Liver (tissue), 9 donors: ENCODE measurements around the gene MAP2K7. TPM values are rescaled to one million over a fixed set of nuclear protein-coding genes. Genes with fewer than 3 reads are reported as not detected.

Source experiments
- DNase-seq: peaks from one replicate; pipeline ENCODE4 v3.0.0-alpha.2; 2017; ENCODE audit warnings: low spot score
- H3K27ac ChIP-seq, 2 donors: one replicate each; pipeline ENCODE4 v1.7.0; 2013; ENCODE audit warnings: inconsistent platforms in 2 of 2, low read length in 2 of 2, control low read depth in 1 of 2, low read depth in 1 of 2, mild to moderate bottlenecking in 1 of 2
- H3K27me3 ChIP-seq, 4 donors: one replicate each; pipeline versions ENCODE4 v1.6.1 to v1.7.0; 2013; ENCODE audit warnings: low read length in 3 of 4, inconsistent platforms in 1 of 4, mild to moderate bottlenecking in 1 of 4, moderate library complexity in 1 of 4; ENCODE audit not compliant: control insufficient read depth in 4 of 4, insufficient read depth in 4 of 4
- H3K36me3 ChIP-seq, 4 donors: one replicate each; pipeline versions ENCODE4 v1.6.1 to v1.7.0; 2013; ENCODE audit warnings: low read length in 3 of 4, mild to moderate bottlenecking in 3 of 4, low read depth in 1 of 4, moderate library complexity in 1 of 4; ENCODE audit not compliant: control insufficient read depth in 4 of 4, insufficient read depth in 3 of 4
- H3K4me1 ChIP-seq, 4 donors: one replicate each; pipeline versions ENCODE4 v1.6.1 to v1.7.0; 2013; ENCODE audit warnings: low read length in 3 of 4, mild to moderate bottlenecking in 3 of 4, moderate library complexity in 1 of 4; ENCODE audit not compliant: control insufficient read depth in 4 of 4, insufficient read depth in 4 of 4
- H3K4me3 ChIP-seq, 3 donors: one replicate each; pipeline versions ENCODE4 v1.6.1 to v1.7.0; 2013; ENCODE audit warnings: low read length in 3 of 3, control low read depth in 1 of 3, low read depth in 1 of 3, mild to moderate bottlenecking in 1 of 3
- H3K9ac ChIP-seq, 2 donors: one replicate each; pipeline ENCODE4 v1.7.0; 2013; ENCODE audit warnings: low read length in 2 of 2, mild to moderate bottlenecking in 2 of 2, moderate library complexity in 2 of 2, control low read depth in 1 of 2, low read depth in 1 of 2
- H3K9me3 ChIP-seq, 4 donors: one replicate each; pipeline versions ENCODE4 v1.6.1 to v1.7.0; 2013; ENCODE audit warnings: low read length in 3 of 4; ENCODE audit not compliant: control insufficient read depth in 4 of 4
- ATF3 ChIP-seq: IDR thresholded peaks from 2 replicates; pipeline ENCODE4 v1.6.1; 2016; ENCODE audit warnings: antibody characterized with exemption
- CTCF ChIP-seq: fragments of 150-350 bp; IDR thresholded peaks from 2 replicates; pipeline ENCODE4 v1.5.1; 2017; ENCODE audit warnings: improper control_type of control experiment, low read depth, low read length; ENCODE audit not compliant: missing input control
- EGR1 ChIP-seq, 2 donors: IDR thresholded peaks; 2 replicates each; pipeline ENCODE4 v1.6.1; 2016 to 2018; ENCODE audit warnings: antibody characterized with exemption in 2 of 2, low read depth in 2 of 2
- FOXA1 ChIP-seq: IDR thresholded peaks from 2 replicates; pipeline ENCODE4 v1.6.1; 2016; ENCODE audit warnings: antibody characterized with exemption
- FOXA2 ChIP-seq: IDR thresholded peaks from 2 replicates; pipeline ENCODE4 v1.6.1; 2016; ENCODE audit warnings: antibody characterized with exemption
- GABPA ChIP-seq, 2 donors: IDR thresholded peaks in 1 of 2; conservative IDR thresholded peaks in 1 of 2; 2 replicates each; pipeline ENCODE4 v1.6.1; 2016; ENCODE audit warnings: antibody characterized with exemption in 2 of 2, mild to moderate bottlenecking in 1 of 2, moderate library complexity in 1 of 2
- HNF4A ChIP-seq, 2 donors: conservative IDR thresholded peaks; 2 replicates each; pipeline ENCODE4 v1.6.1; 2016; ENCODE audit warnings: antibody characterized with exemption in 2 of 2, mild to moderate bottlenecking in 2 of 2
- HNF4G ChIP-seq: IDR thresholded peaks from 2 replicates; pipeline ENCODE4 v1.6.1; 2016; ENCODE audit warnings: antibody characterized with exemption
- NR2F2 ChIP-seq: IDR thresholded peaks from 2 replicates; pipeline ENCODE4 v1.6.1; 2016; ENCODE audit warnings: antibody characterized with exemption
- RAD21 ChIP-seq, 2 donors: IDR thresholded peaks; 2 replicates each; pipeline ENCODE4 v1.6.1; 2016; ENCODE audit warnings: antibody characterized with exemption in 2 of 2, mild to moderate bottlenecking in 2 of 2
- REST ChIP-seq: IDR thresholded peaks from 2 replicates; pipeline ENCODE4 v1.6.1; 2016; ENCODE audit warnings: antibody characterized with exemption, mild to moderate bottlenecking
- SP1 ChIP-seq: IDR thresholded peaks from 2 replicates; pipeline ENCODE4 v1.6.1; 2018; ENCODE audit warnings: antibody characterized with exemption, mild to moderate bottlenecking
- TAF1 ChIP-seq: conservative IDR thresholded peaks from 2 replicates; pipeline ENCODE4 v1.6.1; 2016; ENCODE audit warnings: antibody characterized with exemption, mild to moderate bottlenecking
- YY1 ChIP-seq: IDR thresholded peaks from 2 replicates; pipeline ENCODE4 v1.6.1; 2016; ENCODE audit warnings: antibody characterized with exemption, mild to moderate bottlenecking
- WGBS: extraction: QIAGEN DNeasy Blood & Tissue Kit; methylation state at CpG from one replicate; pipeline ENCODE4 v1.1.7; 2013; 5-methylcytosine and 5-hydroxymethylcytosine counted together
- polyA plus RNA-seq, 2 donors: library from polyadenylated mRNA; stranded (reverse) in 1 of 2; unstranded in 1 of 2; fragments of 200-250 nt in 1 of 2; fragments of >200 nt in 1 of 2; fragmentation: Nextera tagmentation in 1 of 2; extraction: Ambion mirVana in 1 of 2; gene quantifications; one replicate each; pipeline versions ENCODE4 v1.2.1 to v1.2.3, GENCODE V29; 2013 to 2015
- total RNA-seq, 2 donors: library from RNA; depleted of rRNA; stranded (reverse); fragments of >200 nt; gene quantifications; one replicate each; pipeline ENCODE4 v1.2.3, GENCODE V29; 2014
- TF ChIP-seq, protein P1 (sequence below): IDR thresholded peaks from 2 replicates; pipeline ENCODE4 v1.6.1; 2016; ENCODE audit warnings: antibody characterized with exemption
- donor health status: healthy.
- donor health status: healthy.
- donor health status: healthy.
- donor health status: healthy.
- donor health status: healthy.

The MAP2K7 gene
- total and polyA plus RNA-seq, 4 donors, result 3.0 to 11.7 (median 9.5) TPM

DNA sequence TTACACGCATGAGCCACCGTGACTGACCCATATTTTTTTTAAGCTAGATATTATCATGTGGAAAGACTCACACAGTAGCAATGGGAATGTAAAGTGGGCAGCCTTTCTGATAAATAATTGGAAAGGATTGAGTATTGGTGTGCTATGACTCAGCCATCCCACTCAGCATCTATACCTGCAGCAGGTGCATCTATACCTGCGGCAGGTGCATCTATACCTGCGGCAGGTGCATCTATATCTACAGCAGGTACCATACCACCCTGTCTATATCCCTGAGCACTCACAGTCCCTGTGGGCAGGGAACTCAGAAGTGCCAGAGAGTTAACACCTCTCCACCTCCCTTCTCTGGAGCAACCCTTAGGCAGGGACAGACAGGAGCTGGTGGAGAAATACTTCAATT lies 20.6 kb upstream of the MAP2K7 start (continued):
- TF ChIP-seq HNF4G, result no peak
- no peak for TF ChIP-seq EGR1 (IDR thresholded peaks at IDR 0.05; ENCODE audit: low read depth in 2 of 2)
- TF ChIP-seq FOXA1, result no peak
- TF ChIP-seq, protein P1, sequence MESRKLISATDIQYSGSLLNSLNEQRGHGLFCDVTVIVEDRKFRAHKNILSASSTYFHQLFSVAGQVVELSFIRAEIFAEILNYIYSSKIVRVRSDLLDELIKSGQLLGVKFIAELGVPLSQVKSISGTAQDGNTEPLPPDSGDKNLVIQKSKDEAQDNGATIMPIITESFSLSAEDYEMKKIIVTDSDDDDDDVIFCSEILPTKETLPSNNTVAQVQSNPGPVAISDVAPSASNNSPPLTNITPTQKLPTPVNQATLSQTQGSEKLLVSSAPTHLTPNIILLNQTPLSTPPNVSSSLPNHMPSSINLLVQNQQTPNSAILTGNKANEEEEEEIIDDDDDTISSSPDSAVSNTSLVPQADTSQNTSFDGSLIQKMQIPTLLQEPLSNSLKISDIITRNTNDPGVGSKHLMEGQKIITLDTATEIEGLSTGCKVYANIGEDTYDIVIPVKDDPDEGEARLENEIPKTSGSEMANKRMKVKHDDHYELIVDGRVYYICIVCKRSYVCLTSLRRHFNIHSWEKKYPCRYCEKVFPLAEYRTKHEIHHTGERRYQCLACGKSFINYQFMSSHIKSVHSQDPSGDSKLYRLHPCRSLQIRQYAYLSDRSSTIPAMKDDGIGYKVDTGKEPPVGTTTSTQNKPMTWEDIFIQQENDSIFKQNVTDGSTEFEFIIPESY, result no peak
- no peak for TF ChIP-seq FOXA2
- no peak for TF ChIP-seq YY1

- no peaks in the 10 kb centered on the region for H3K27me3 ChIP-seq
- H3K4me1 ChIP-seq, result peaks cover 0 to 10% (median 4%) of the 10 kb centered on the region in 4 donors
- TF ChIP-seq RAD21 (IDR thresholded peaks at IDR 0.05) (no peak), NR2F2 (no peak), HNF4G (no peak), SP1 (no peak), HNF4A (conservative IDR thresholded peaks at IDR 0.05) (no peak), ATF3 (no peak), TAF1 (no peak), GABPA (IDR thresholded peaks at IDR 0.05 in 1 of 2, conservative IDR thresholded peaks at IDR 0.05 in 1 of 2) (no peak), CTCF (no peak), REST (no peak)
- WGBS, result 93% methylated on average over 2 of the region's 2 CpGs
- DNase-seq, result no peak
- no peaks in the 10 kb centered on the region for H3K36me3 ChIP-seq
- H3K9ac ChIP-seq, result no peak overlapping the region
- H3K9me3 ChIP-seq, result no peaks in the 10 kb centered on the region
- H3K27ac ChIP-seq, result no peak overlapping the region
- no peak overlapping the region for H3K4me3 ChIP-seq
Measured at GRCh38 chr19:7883796-7884570, 19.7 kb upstream of the MAP2K7 start.
